GM12878 (cell line): ENCODE results near the gene AP5B1. TPM values are rescaled to one million over a fixed set of nuclear protein-coding genes. Genes with fewer than 3 reads are reported as not detected.
A peak's percentile ranks its signal among the peaks of the same experiment; 100 is the strongest.

Experiments
- ATAC-seq: fragments of 200-7000 bp; cut with Tn5 transposase; 3 replicates; pipeline ENCODE4 v1.9.1; 2020; ENCODE audit warnings: mild to moderate bottlenecking, moderate library complexity
- Bru-seq: library from RNA; stranded (reverse); fragments of 400-500 nt; gene quantifications from one replicate; lab custom pipeline; 2021; lab: Mats Ljungman, UMichigan
- BruChase-seq, 2 experiments: library from RNA; stranded (reverse); fragments of 400-500 nt; gene quantifications; one replicate each; lab custom pipeline; 2021; lab: Mats Ljungman, UMichigan
- BruUV-seq: library from RNA; stranded (reverse); fragments of 400-500 nt; replicated peaks from 2 replicates; lab custom pipeline; 2021; lab: Mats Ljungman, UMichigan
- CTCF ChIA-PET: fragments of 300-600 bp; sonication (Branson Sonifier 250); formaldehyde crosslinking; extraction: SDS; loops from one replicate; lab custom pipeline; 2021; ENCODE audit warnings: inconsistent platforms; lab: Yijun Ruan, JAX
- POLR2A ChIA-PET: fragments of 350-600 bp; formaldehyde crosslinking; extraction: SDS; loops from one replicate; lab custom pipeline; 2021; ENCODE audit warnings: inconsistent platforms; lab: Charles Lee
- RAD21 ChIA-PET: fragments of 300-600 bp; sonication (Branson Sonifier 250); formaldehyde crosslinking; loops from one replicate; lab custom pipeline; 2023; ENCODE audit warnings: antibody characterized with exemption; ENCODE audit not compliant: unreplicated experiment; lab: Charles Lee
- SMC1A ChIA-PET: fragments of 300-600 bp; sonication (Branson Sonifier 250); formaldehyde crosslinking; loops from one replicate; lab custom pipeline; 2023; ENCODE audit not compliant: unreplicated experiment, uncharacterized antibody; lab: Charles Lee
- DNase-seq: peaks from one replicate; pipeline ENCODE4 v3.0.0-alpha.2; 2011; ENCODE audit warnings: low read depth, low spot score
- FAIRE-seq: peaks from 3 replicates; lab custom pipeline; 2011; peaks lifted over from hg19 to GRCh38; lab: Jason Lieb, UNC
- H2AFZ ChIP-seq: 2 replicates; pipeline ENCODE4 v1.6.0; 2011; ENCODE audit warnings: low read depth, low read length, control low read depth; ENCODE audit not compliant: control insufficient read depth
- H3K27ac ChIP-seq: 2 replicates; pipeline ENCODE4 v1.5.1; 2011; ENCODE audit warnings: control low read depth; ENCODE audit not compliant: control insufficient read depth, insufficient read depth
- H3K27me3 ChIP-seq, 2 experiments: replicated peaks in 1 of 2; 2 replicates each; pipeline versions ENCODE4 v1.6.0 to v1.6.1; 2011; ENCODE audit warnings: low read length in 1 of 2; ENCODE audit not compliant: control insufficient read depth in 2 of 2, insufficient read depth in 2 of 2
- H3K36me3 ChIP-seq, 2 experiments: 2 replicates each; pipeline ENCODE4 v1.5.1; 2011; ENCODE audit warnings: low read length in 1 of 2; ENCODE audit not compliant: control insufficient read depth in 2 of 2, insufficient read depth in 2 of 2
- H3K4me1 ChIP-seq: 2 replicates; pipeline ENCODE4 v1.6.1; 2011; ENCODE audit warnings: mild to moderate bottlenecking, low read length, moderate library complexity, mixed read lengths; ENCODE audit not compliant: control insufficient read depth, insufficient read depth
- H3K4me2 ChIP-seq: 2 replicates; pipeline ENCODE4 v1.6.0; 2011; ENCODE audit warnings: control low read depth; ENCODE audit not compliant: control insufficient read depth, insufficient read depth
- H3K4me3 ChIP-seq: fragments of 200-600 bp; sonication (generic); 2 replicates; pipeline ENCODE4 v1.5.1; 2016
- H3K79me2 ChIP-seq: 2 replicates; pipeline ENCODE4 v1.6.0; 2011; ENCODE audit warnings: low read length; ENCODE audit not compliant: control insufficient read depth, insufficient read depth
- H3K9ac ChIP-seq: 2 replicates; pipeline ENCODE4 v1.8.0; 2011; ENCODE audit warnings: low read length, control low read depth, mixed read lengths; ENCODE audit not compliant: control insufficient read depth, insufficient read depth
- H3K9me3 ChIP-seq: replicated peaks from 3 replicates; pipeline ENCODE4 v1.5.1; 2011; ENCODE audit warnings: mild to moderate bottlenecking, low read length; ENCODE audit not compliant: control insufficient read depth, insufficient read depth
- H4K20me1 ChIP-seq: 2 replicates; pipeline ENCODE4 v1.6.0; 2011; ENCODE audit not compliant: control insufficient read depth, insufficient read depth
- BACH1 ChIP-seq: fragments of 450-650 bp; IDR thresholded peaks from 2 replicates; pipeline ENCODE4 v1.6.1; 2017; ENCODE audit warnings: mild to moderate bottlenecking, borderline replicate concordance
- BHLHE40 ChIP-seq, 2 experiments: fragments of 450-650 bp in 1 of 2; IDR thresholded peaks; 2 replicates each; pipeline ENCODE4 v1.6.1; 2011 to 2017; ENCODE audit warnings: low read depth in 2 of 2, borderline replicate concordance in 1 of 2, improper control_type of control experiment in 1 of 2, low read length in 1 of 2, mild to moderate bottlenecking in 1 of 2
- CREM ChIP-seq: IDR thresholded peaks from 2 replicates; pipeline ENCODE4 v1.6.1; 2014; ENCODE audit warnings: antibody characterized with exemption, low read depth
- EGR1 ChIP-seq, 2 experiments: IDR thresholded peaks; 1 replicate in 1 of 2; 2 replicates in 1 of 2; pipeline ENCODE4 v1.6.1; 2011 to 2012; ENCODE audit warnings: low read depth in 2 of 2, low read length in 2 of 2, borderline replicate concordance in 1 of 2, mild to moderate bottlenecking in 1 of 2, moderate library complexity in 1 of 2
- JUND ChIP-seq: IDR thresholded peaks from 2 replicates; pipeline ENCODE4 v1.6.1; 2012; ENCODE audit warnings: low read depth, mild to moderate bottlenecking, low read length, improper control_type of control experiment, moderate library complexity
- LARP7 ChIP-seq: fragments of 450-650 bp; IDR thresholded peaks from 2 replicates; pipeline ENCODE4 v1.6.1; 2017; ENCODE audit warnings: mild to moderate bottlenecking
- POLR2A ChIP-seq: IDR thresholded peaks from 2 replicates; pipeline ENCODE4 v1.6.1; 2011; ENCODE audit warnings: low read depth, mild to moderate bottlenecking, low read length
- RUNX3 ChIP-seq: IDR thresholded peaks from 2 replicates; pipeline ENCODE4 v1.6.1; 2012; ENCODE audit warnings: low read length, inconsistent platforms
- TCF12 ChIP-seq: IDR thresholded peaks from 2 replicates; pipeline ENCODE4 v1.6.1; 2011; ENCODE audit warnings: low read depth, mild to moderate bottlenecking, low read length
- TCF3 ChIP-seq: IDR thresholded peaks from 2 replicates; pipeline ENCODE4 v1.6.1; 2012; ENCODE audit warnings: low read depth, mild to moderate bottlenecking, low read length, borderline replicate concordance; ENCODE audit not compliant: insufficient read depth
- ZNF687 ChIP-seq: fragments of 450-650 bp; IDR thresholded peaks from 2 replicates; pipeline ENCODE4 v1.6.1; 2017; ENCODE audit warnings: mild to moderate bottlenecking, moderate library complexity
- ZZZ3 ChIP-seq: IDR thresholded peaks from 2 replicates; pipeline ENCODE4 v1.6.1; 2011; ENCODE audit warnings: low read depth; ENCODE audit not compliant: control insufficient read depth, insufficient read length
- WGBS: methylation state at CpG from one replicate; pipeline ENCODE4 v1.1.6; 2016; ENCODE audit warnings: low lambda C conversion rate; ENCODE audit not compliant: insufficient replicate concordance, insufficient coverage; ENCODE audit errors: missing lambda C conversion rate; 5-methylcytosine and 5-hydroxymethylcytosine counted together
- in situ Hi-C: fragments of 300-500 bp; cut with MboI; formaldehyde crosslinking; loops from 9 replicates; pipeline ENCODE4 v1.14.3; 2018; ENCODE audit warnings: mixed read lengths
- intact Hi-C: fragments of 100-400 bp; cut with micrococcal nuclease; formaldehyde crosslinking; loops from one replicate; pipeline ENCODE4 v1.14.2; 2022; ENCODE audit not compliant: unreplicated experiment
- long read RNA-seq, 2 experiments: library from polyadenylated mRNA; unstranded; transcript quantifications; one replicate each; pipeline ENCODE4 v2.0.0, GENCODE V29; 2019 to 2020
- polyA minus RNA-seq, 3 experiments: library from RNA; depleted of rRNA, polyadenylated mRNA; stranded (reverse); fragments of >200 nt; gene quantifications; 2 replicates each; pipeline ENCODE4 v1.2.3, GENCODE V29; 2011
- polyA plus RNA-seq, 11 experiments: library from polyadenylated mRNA; depleted of rRNA in 4 of 11; unstranded in 6 of 11; stranded (reverse) in 5 of 11; fragments of >200 nt; fragmentation: Nextera tagmentation in 4 of 11; fragmentation: Illumina TruSeq in 1 of 11; extraction: Ambion mirVana in 4 of 11; extraction: Trizol in 1 of 11; gene quantifications; 1 replicate in 1 of 11; 2 replicates in 10 of 11; pipeline versions ENCODE4 v1.2.1 to v1.2.3, GENCODE V29; 2011 to 2016; ENCODE audit warnings: inconsistent platforms in 2 of 11, missing spikeins in 2 of 11, low read depth in 1 of 11
- total RNA-seq, 4 experiments: library from RNA; depleted of rRNA in 3 of 4; stranded (reverse); fragments of >200 nt in 3 of 4; fragmentation: Illumina TruSeq in 1 of 4; extraction: Trizol in 1 of 4; gene quantifications; 2 replicates each; pipeline versions ENCODE4 v1.2.1 to v1.2.3, GENCODE V29; 2013 to 2021

Gene AP5B1, protein sequence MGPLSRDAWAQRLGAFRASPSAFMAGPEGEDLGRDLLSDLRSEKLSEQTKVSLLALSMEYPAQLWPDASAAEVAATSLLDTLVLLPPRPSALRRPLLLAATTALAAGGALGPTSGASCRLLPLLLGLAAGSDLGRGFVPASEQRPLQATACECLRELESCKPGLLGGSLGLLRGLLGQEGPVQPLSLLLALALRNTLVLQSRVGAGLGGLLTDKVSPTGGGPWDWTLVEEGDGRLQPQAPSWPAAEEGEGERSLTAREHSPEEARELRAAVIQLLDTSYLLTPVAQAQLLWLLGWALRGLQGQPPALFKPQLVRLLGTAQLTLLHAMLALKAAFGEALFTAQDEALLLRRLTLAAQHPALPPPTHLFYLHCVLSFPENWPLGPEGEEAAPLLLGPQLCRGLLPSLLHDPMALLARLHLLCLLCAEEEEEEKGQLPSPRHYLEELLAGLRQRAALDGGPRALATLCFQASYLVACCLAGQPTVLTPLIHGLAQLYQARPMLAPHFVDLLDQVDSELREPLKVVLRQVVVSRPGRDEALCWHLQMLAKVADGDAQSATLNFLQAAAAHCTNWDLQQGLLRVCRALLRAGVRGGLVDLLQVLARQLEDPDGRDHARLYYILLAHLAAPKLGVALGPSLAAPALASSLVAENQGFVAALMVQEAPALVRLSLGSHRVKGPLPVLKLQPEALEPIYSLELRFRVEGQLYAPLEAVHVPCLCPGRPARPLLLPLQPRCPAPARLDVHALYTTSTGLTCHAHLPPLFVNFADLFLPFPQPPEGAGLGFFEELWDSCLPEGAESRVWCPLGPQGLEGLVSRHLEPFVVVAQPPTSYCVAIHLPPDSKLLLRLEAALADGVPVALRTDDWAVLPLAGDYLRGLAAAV
- 20.5 and 23.5 TPM in 2 replicates for total RNA-seq (2013; cell fraction: nucleolus; rRNA removed)
- 7.0 and 9.1 TPM in 2 replicates for total RNA-seq (2014; rRNA removed)
- total RNA-seq (2014; rRNA removed; fragmentation: Illumina TruSeq; extraction: Trizol) = 2.3 and 2.7 TPM in 2 replicates
- total RNA-seq (2021) = 12.2 and 13.1 TPM in 2 replicates
- 3.1 TPM for polyA plus RNA-seq (2011; ENCODE audit: low read depth)
- polyA plus RNA-seq (2011; rRNA removed) = 3.0 and 4.7 TPM in 2 replicates
- polyA plus RNA-seq (2011; cell fraction: cytosol; rRNA removed) = 7.1 and 9.5 TPM in 2 replicates
- 27.2 and 28.1 TPM in 2 replicates for polyA plus RNA-seq (2011; cell fraction: nucleus; rRNA removed)
- 5.8 and 5.9 TPM in 2 replicates for polyA plus RNA-seq (2012)
- 1.4 and 1.9 TPM in 2 replicates for polyA plus RNA-seq (2014; fragmentation: Illumina TruSeq; extraction: Trizol)
- under 1 TPM; 0.47 to 0.55 TPM for polyA plus RNA-seq (2014; fragmentation: Nextera tagmentation; extraction: Ambion mirVana)
- 7.6 and 8.2 TPM in 2 replicates for polyA plus RNA-seq (2014; rRNA removed)
- polyA plus RNA-seq (2016; fragmentation: Nextera tagmentation; extraction: Ambion mirVana) = 1 to 10 TPM; 4.9 to 8.5 TPM
- polyA minus RNA-seq (2011; rRNA and poly(A)+ RNA removed) = 7.8 and 15.0 TPM in 2 replicates
- 7.2 and 7.9 TPM in 2 replicates for polyA minus RNA-seq (2011; cell fraction: cytosol; rRNA and poly(A)+ RNA removed)
- 15.8 and 21.7 TPM in 2 replicates for polyA minus RNA-seq (2011; cell fraction: nucleus; rRNA and poly(A)+ RNA removed)
- Bru-seq, nascent RNA = percentile 61 among the genes with signal in this experiment
- BruChase-seq, experiment 1, labeled RNA remaining after a 6-hour chase = percentile 61 among the genes with signal in this experiment
- percentile 68 among the genes with signal in this experiment for BruChase-seq, experiment 2, labeled RNA remaining after a 2-hour chase
- long read RNA-seq, experiment 1, partial matches to known transcripts = 0 of 3 reads
- long read RNA-seq, experiment 1, other reads (novel, unspliced or antisense) = 3 of 3 reads
- long read RNA-seq, experiment 2, partial matches to known transcripts = 0 of 1 reads
- long read RNA-seq, experiment 2, other reads (novel, unspliced or antisense) = 1 of 1 reads

DNA sequence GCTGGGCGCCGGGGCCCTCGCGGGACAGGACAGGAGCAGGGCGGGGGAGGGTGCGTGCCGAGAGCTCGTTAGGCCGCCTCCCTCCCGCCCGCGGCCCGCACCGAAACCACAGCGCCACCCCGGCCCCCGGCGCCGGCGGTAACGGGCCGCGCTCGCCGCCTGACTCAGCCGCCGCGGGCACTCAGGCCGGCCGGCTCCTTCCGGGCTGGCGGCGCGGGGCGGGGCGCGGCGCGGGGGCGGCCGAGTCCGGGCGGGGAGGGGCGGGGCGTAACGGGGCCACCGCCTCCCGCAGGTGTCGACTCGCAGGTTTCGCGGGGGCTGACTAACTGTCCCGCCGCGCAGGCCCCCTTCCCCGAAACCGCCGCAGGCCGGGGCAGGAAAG lies at the start of gene AP5B1:
AP5B1 (minus strand) TSS at position 207 of the 382 bp plus-strand sequence. CDS start 385 bp downstream, outside the sequence.
- Histone ChIP-seq H3K79me2 (peaks cover 10% of the 10 kb centered on the region), H3K9ac (peak within 1 kb of the TSS; percentile 57), H3K9me3 (no peaks in the 10 kb centered on the region), H3K4me1 (peaks cover 20% of the 10 kb centered on the region), H2AFZ (peak within 1 kb of the TSS; percentile 77), H3K27me3 (peaks cover 0 to 4% of the 10 kb centered on the region in 2 experiments; a peak in 1 of 4 replicates), H3K27ac (peak within 1 kb of the TSS; percentile 61), H3K36me3 (peaks cover 3 to 4% of the 10 kb centered on the region in 2 experiments; a peak in 3 of 4 replicates), H4K20me1 (no peaks in the 10 kb centered on the region; the same call in 1 of the 2 replicates), H3K4me2 (peak within 1 kb of the TSS; percentile 73), H3K4me3 (peak within 1 kb of the TSS; percentile 80)
- ChIA-PET SMC1A (interaction anchor here (0.6 to 2.5 kb wide), 4 partner anchors 10 to 908 kb away, joined by 3 to 17 read pairs (median 4); partner anchors contain the start of gene RNASEH2C), POLR2A (interaction anchor here (0.6 to 2.3 kb wide), 9 partner anchors 10 to 110 kb away, joined by 3 to 17 read pairs (median 5); partner anchors contain the start of genes CCDC85B and KAT5), CTCF (interaction anchor here (0.5 to 8.7 kb wide), 19 partner anchors 10 to 240 kb away, joined by 3 to 192 read pairs (median 11); partner anchors contain the start of genes KAT5, MUS81 and RNASEH2C), RAD21 (interaction anchor here (1.3 to 5.4 kb wide), 9 partner anchors 10 to 141 kb away, joined by 3 to 91 read pairs (median 7); partner anchors contain the start of gene RELA)
- intact Hi-C loops (loop anchor here (1.0 to 5.0 kb wide), 2 partner anchors 38 to 68 kb away; partner anchors contain the start of gene KAT5), in situ Hi-C loops (no loop called here)
- BruUV-seq = no TSS peak
- WGBS = 0% methylated on average over 6 of the region's 59 CpGs
- FAIRE-seq = no peak
- ATAC-seq = peak; percentile 75
- no peak for DNase-seq
- TF ChIP-seq JUND (no peak), CREM (no peak), LARP7 (peak; percentile 22; the same call in 1 of the 2 replicates), BACH1 (peak; percentile 47; the same call in 1 of the 2 replicates), ZZZ3 (no peak), ZNF687 (peak; percentile 19; the same call in 1 of the 2 replicates), EGR1 (IDR thresholded peaks at IDR 0.05; ENCODE audit: borderline replicate concordance in 1 of 2, low read depth in 2 of 2, low read length in 2 of 2) (peak in 1 of 2 experiments; percentile 81; a peak in 2 of 3 replicates), BHLHE40 (IDR thresholded peaks at IDR 0.05; ENCODE audit: borderline replicate concordance in 1 of 2, low read depth in 2 of 2, low read length in 1 of 2) (peak in 1 of 2 experiments; percentile 26; a peak in 1 of 4 replicates), RUNX3 (peak; percentile 28; the same call in 1 of the 2 replicates), POLR2A (peak; percentile 74), TCF3 (0 out of 2 replicates have a peak, but pooled peaks have one; percentile 43), TCF12 (0 out of 2 replicates have a peak, but pooled peaks have one; percentile 2)
